GM18907 (cell line): Measurements from ENCODE around the gene ST3GAL6.
A peak's percentile ranks its signal among the peaks of the same experiment; 100 is the strongest.

Experiments
- ATAC-seq: cut with Tn5 transposase; IDR thresholded peaks from one replicate; pipeline ENCODE4 v1.9.1; 2021; ENCODE audit warnings: mild to moderate bottlenecking, moderate library complexity; ENCODE audit not compliant: unreplicated experiment

Gene ST3GAL6

GRCh38 chr3:98737301-98737700 is 25.8 kb upstream of the ST3GAL6 start:
- ATAC-seq, result no peak

- no peak for ATAC-seq
These were observed 23.9 kb upstream of the ST3GAL6 start for GRCh38 chr3:98739266-98739665.

GRCh38 chr3:98740324-98740723 is 22.8 kb upstream of the ST3GAL6 start:
- ATAC-seq, result no peak

GRCh38 chr3:98741121-98741716 is 21.9 kb upstream of the ST3GAL6 start:
- no peak for ATAC-seq

GRCh38 chr3:98743071-98743470 is 20.1 kb upstream of the ST3GAL6 start:
- no peak for ATAC-seq

- ATAC-seq, result no peak
These were observed 18.9 kb upstream of the ST3GAL6 start for GRCh38 chr3:98744283-98744682.

- no peak for ATAC-seq
These were observed 17.4 kb upstream of the ST3GAL6 start for GRCh38 chr3:98745718-98746117.

- ATAC-seq, result no peak
These were observed 17.0 kb upstream of the ST3GAL6 start for GRCh38 chr3:98746122-98746521.

GRCh38 chr3:98746882-98747281 is 16.3 kb upstream of the ST3GAL6 start:
- no peak for ATAC-seq

GRCh38 chr3:98750276-98750919 is 12.7 kb upstream of the ST3GAL6 start:
- ATAC-seq, result no peak

- no peak for ATAC-seq
These were observed 8.7 kb upstream of the ST3GAL6 start for GRCh38 chr3:98754483-98754882.

- ATAC-seq, result no peak
These were observed 7.5 kb upstream of the ST3GAL6 start for GRCh38 chr3:98755601-98756000.

- no peak for ATAC-seq
These were observed 3.5 kb upstream of the ST3GAL6 start for GRCh38 chr3:98759629-98760028.

GRCh38 chr3:98761643-98762229 is 1.4 kb upstream of the ST3GAL6 start:
- ATAC-seq, result no peak

- ATAC-seq, result no peak
These were observed 779 bp downstream of the ST3GAL6 start for GRCh38 chr3:98763819-98764418.

- no peak for ATAC-seq
These were observed 1.3 kb downstream of the ST3GAL6 start for GRCh38 chr3:98764472-98764884.

- no peak for ATAC-seq
These were observed 2.6 kb downstream of the ST3GAL6 start for GRCh38 chr3:98765721-98766120.

GRCh38 chr3:98766924-98767323 is 3.8 kb downstream of the ST3GAL6 start:
- ATAC-seq, result no peak

- ATAC-seq, result no peak
These were observed 5.8 kb downstream of the ST3GAL6 start for GRCh38 chr3:98768961-98769360.

GRCh38 chr3:98769448-98769847 is 6.3 kb downstream of the ST3GAL6 start:
- no peak for ATAC-seq

- peak; percentile 84 for ATAC-seq
These were observed 7.3 kb downstream of the ST3GAL6 start for GRCh38 chr3:98770261-98771039.
